Sigmoid colon (tissue), 4 donors: ENCODE results near the gene LDLRAD3.

Experiments
- EP300 ChIP-seq, 4 donors: sonication (generic); formaldehyde crosslinking; IDR thresholded peaks; one replicate each; pipeline ENCODE4 v1.6.1; 2017; ENCODE audit warnings: antibody characterized with exemption in 4 of 4
- POLR2A ChIP-seq, 2 donors: fragments of 450-650 bp; IDR thresholded peaks; one replicate each; pipeline ENCODE4 v1.6.1; 2016; ENCODE audit warnings: antibody characterized with exemption in 2 of 2, mild to moderate bottlenecking in 2 of 2, moderate library complexity in 2 of 2
- POLR2AphosphoS5 ChIP-seq, 4 donors: sonication (generic); formaldehyde crosslinking; IDR thresholded peaks; one replicate each; pipeline ENCODE4 v1.6.1; 2017; ENCODE audit warnings: antibody characterized with exemption in 4 of 4
- TF ChIP-seq, protein P1 (sequence below), 4 experiments: fragments of 450-650 bp in 3 of 4; fragments of 200-600 bp in 1 of 4; IDR thresholded peaks; one replicate each; pipeline ENCODE4 v1.5.1; 2016 to 2019; ENCODE audit warnings: antibody characterized with exemption in 4 of 4, mild to moderate bottlenecking in 3 of 4, moderate library complexity in 2 of 4

DNA sequence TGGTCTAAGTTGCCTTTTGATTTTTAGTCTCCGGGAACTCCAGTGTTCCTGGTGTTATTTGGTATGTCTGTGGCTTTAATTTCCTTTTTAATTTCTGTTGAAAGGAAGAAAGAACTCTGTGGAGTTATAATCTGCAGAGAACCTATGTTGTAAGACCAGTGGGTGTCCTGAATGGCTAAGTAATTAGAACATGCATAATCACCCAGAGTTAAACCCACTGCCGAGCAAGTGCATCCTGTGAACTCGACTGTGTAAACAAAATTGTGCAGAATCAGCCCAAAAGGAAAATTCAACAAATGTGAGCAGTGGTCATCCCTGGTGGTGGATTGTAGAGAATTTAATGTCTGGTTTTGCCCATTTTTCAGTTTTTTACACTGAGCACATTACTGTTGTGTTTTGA, 182.8 kb downstream of the LDLRAD3 start:
- TF ChIP-seq EP300 (IDR thresholded peaks at IDR 0.05) (no peak), POLR2A (IDR thresholded peaks at IDR 0.05) (no peak), POLR2AphosphoS5 (IDR thresholded peaks at IDR 0.05) (no peak)
- TF ChIP-seq, protein P1, sequence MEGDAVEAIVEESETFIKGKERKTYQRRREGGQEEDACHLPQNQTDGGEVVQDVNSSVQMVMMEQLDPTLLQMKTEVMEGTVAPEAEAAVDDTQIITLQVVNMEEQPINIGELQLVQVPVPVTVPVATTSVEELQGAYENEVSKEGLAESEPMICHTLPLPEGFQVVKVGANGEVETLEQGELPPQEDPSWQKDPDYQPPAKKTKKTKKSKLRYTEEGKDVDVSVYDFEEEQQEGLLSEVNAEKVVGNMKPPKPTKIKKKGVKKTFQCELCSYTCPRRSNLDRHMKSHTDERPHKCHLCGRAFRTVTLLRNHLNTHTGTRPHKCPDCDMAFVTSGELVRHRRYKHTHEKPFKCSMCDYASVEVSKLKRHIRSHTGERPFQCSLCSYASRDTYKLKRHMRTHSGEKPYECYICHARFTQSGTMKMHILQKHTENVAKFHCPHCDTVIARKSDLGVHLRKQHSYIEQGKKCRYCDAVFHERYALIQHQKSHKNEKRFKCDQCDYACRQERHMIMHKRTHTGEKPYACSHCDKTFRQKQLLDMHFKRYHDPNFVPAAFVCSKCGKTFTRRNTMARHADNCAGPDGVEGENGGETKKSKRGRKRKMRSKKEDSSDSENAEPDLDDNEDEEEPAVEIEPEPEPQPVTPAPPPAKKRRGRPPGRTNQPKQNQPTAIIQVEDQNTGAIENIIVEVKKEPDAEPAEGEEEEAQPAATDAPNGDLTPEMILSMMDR (IDR thresholded peaks at IDR 0.05): no peak
